Activated CD8-positive, alpha-beta T cell treated with anti-CD3 and anti-CD28 coated beads for 36 hours (primary cell): ENCODE results near the gene DPP6. TPM values are rescaled to one million over a fixed set of nuclear protein-coding genes. Genes with fewer than 3 reads are reported as not detected.

Source experiments
- ATAC-seq: fragments of 200-7000 bp; cut with Tn5 transposase; one replicate; pipeline ENCODE4 v1.10.0; 2021; ENCODE audit warnings: mild to moderate bottlenecking, moderate library complexity
- CTCF ChIA-PET: fragments of 350-600 bp; sonication (Branson Sonifier 250); formaldehyde crosslinking; loops from one replicate; lab custom pipeline; 2021; ENCODE audit warnings: antibody characterized with exemption; lab: Charles Lee
- POLR2A ChIA-PET: fragments of 350-600 bp; sonication (Branson Sonifier 250); formaldehyde crosslinking; loops from one replicate; lab custom pipeline; 2021; ENCODE audit warnings: antibody characterized with exemption; lab: Charles Lee
- DNase-seq: peaks from one replicate; pipeline ENCODE4 v3.0.0-alpha.2; 2020
- H3K27ac Mint-ChIP-seq: one replicate; pipeline ENCODE4 v1.8.0; 2021; ENCODE audit warnings: mild to moderate bottlenecking, mixed read lengths
- H3K27me3 Mint-ChIP-seq: one replicate; pipeline ENCODE4 v1.8.0; 2021; ENCODE audit warnings: mixed read lengths
- H3K36me3 Mint-ChIP-seq: one replicate; pipeline ENCODE4 v1.8.0; 2021; ENCODE audit warnings: low read depth, mixed read lengths
- H3K4me1 Mint-ChIP-seq: one replicate; pipeline ENCODE4 v1.8.0; 2021; ENCODE audit warnings: low read depth, mixed read lengths
- H3K4me3 Mint-ChIP-seq: one replicate; pipeline ENCODE4 v1.8.0; 2021; ENCODE audit warnings: mild to moderate bottlenecking, moderate library complexity, mixed read lengths
- H3K9me3 Mint-ChIP-seq: one replicate; pipeline ENCODE4 v1.8.0; 2021; ENCODE audit warnings: mixed read lengths
- CTCF ChIP-seq: fragments of 200-600 bp; IDR thresholded peaks from one replicate; pipeline ENCODE4 v1.8.0; 2022; ENCODE audit warnings: antibody characterized with exemption, mild to moderate bottlenecking
- intact Hi-C: fragments of 100-400 bp; cut with micrococcal nuclease; formaldehyde crosslinking; loops from one replicate; pipeline ENCODE4 v1.10.0; 2022
- total RNA-seq, 2 experiments: library from RNA; stranded (reverse); gene quantifications; one replicate each; pipeline ENCODE4 v1.2.3, GENCODE V29; 2021

The DPP6 gene
- total RNA-seq, 2 experiments from 2014 or later, result not detected

- no peaks in the 10 kb centered on the region for H3K4me1 Mint-ChIP-seq
Observed at GRCh38 chr7:154792436-154793055, 740.3 kb downstream of the DPP6 start.

GRCh38 chr7:154794147-154794780, 742.1 kb downstream of the DPP6 start:
- DNase-seq, result peak; percentile 42
- no peaks in the 10 kb centered on the region for H3K4me1 Mint-ChIP-seq
- intact Hi-C loops, result no loop called here
- H3K27me3 Mint-ChIP-seq, result peaks cover 7% of the 10 kb centered on the region
- no peaks in the 10 kb centered on the region for H3K9me3 Mint-ChIP-seq
- ATAC-seq, result peak; percentile 74
- H3K4me3 Mint-ChIP-seq, result no peak overlapping the region
- no peak overlapping the region for H3K27ac Mint-ChIP-seq
- ChIA-PET POLR2A (no interaction called here), CTCF (no interaction called here)
- peak; percentile 26 for TF ChIP-seq CTCF
- H3K36me3 Mint-ChIP-seq, result no peaks in the 10 kb centered on the region

More at GRCh38 chr7:154792436-154793055, 740.3 kb downstream of the DPP6 start:
- ATAC-seq (no peak), DNase-seq (no peak)
- CTCF ChIA-PET, result no interaction called here
- Mint-ChIP-seq H3K4me3 (no peak overlapping the region), H3K36me3 (no peaks in the 10 kb centered on the region), H3K27ac (no peak overlapping the region), H3K27me3 (peaks cover 12% of the 10 kb centered on the region), H3K9me3 (no peaks in the 10 kb centered on the region)
- intact Hi-C loops, result no loop called here
- TF ChIP-seq CTCF, result no peak
- POLR2A ChIA-PET, result no interaction called here

GRCh38 chr7:154795014-154795413, 742.8 kb downstream of the DPP6 start:
- Mint-ChIP-seq H3K27me3 (peaks cover 7% of the 10 kb centered on the region), H3K27ac (no peak overlapping the region), H3K4me3 (no peak overlapping the region), H3K4me1 (no peaks in the 10 kb centered on the region), H3K9me3 (no peaks in the 10 kb centered on the region), H3K36me3 (no peaks in the 10 kb centered on the region)
- no peak for TF ChIP-seq CTCF
- ChIA-PET CTCF (no interaction called here), POLR2A (no interaction called here)
- no peak for ATAC-seq
- no peak for DNase-seq
- intact Hi-C loops, result no loop called here

- no peak for TF ChIP-seq CTCF
Observed at GRCh38 chr7:154795437-154795836, 743.2 kb downstream of the DPP6 start.

GRCh38 chr7:154804449-154804848, 752.3 kb downstream of the DPP6 start:
- POLR2A ChIA-PET, result no interaction called here
- intact Hi-C loops, result no loop called here

More at GRCh38 chr7:154795437-154795836, 743.2 kb downstream of the DPP6 start:
- peaks cover 7% of the 10 kb centered on the region for H3K27me3 Mint-ChIP-seq
- H3K4me1 Mint-ChIP-seq, result no peaks in the 10 kb centered on the region
- ATAC-seq (no peak), DNase-seq (no peak)
- ChIA-PET POLR2A (no interaction called here), CTCF (no interaction called here)
- intact Hi-C loops, result no loop called here
- no peak overlapping the region for H3K4me3 Mint-ChIP-seq
- H3K9me3 Mint-ChIP-seq, result no peaks in the 10 kb centered on the region
- H3K36me3 Mint-ChIP-seq, result no peaks in the 10 kb centered on the region
- H3K27ac Mint-ChIP-seq, result no peak overlapping the region

More at GRCh38 chr7:154804449-154804848, 752.3 kb downstream of the DPP6 start:
- no peak overlapping the region for H3K27ac Mint-ChIP-seq
- ATAC-seq, result no peak
- TF ChIP-seq CTCF, result no peak
- no peaks in the 10 kb centered on the region for H3K4me1 Mint-ChIP-seq
- H3K27me3 Mint-ChIP-seq, result no peaks in the 10 kb centered on the region
- DNase-seq, result no peak
- H3K9me3 Mint-ChIP-seq, result no peaks in the 10 kb centered on the region
- CTCF ChIA-PET, result no interaction called here
- H3K4me3 Mint-ChIP-seq, result no peak overlapping the region
- no peaks in the 10 kb centered on the region for H3K36me3 Mint-ChIP-seq
